Muscle layer of duodenum (tissue), 2 donors: Measurements from ENCODE around the gene STK40.

Experiments
- H3K27ac ChIP-seq: one replicate; pipeline ENCODE4 v1.7.0; 2013; ENCODE audit warnings: mild to moderate bottlenecking, low read length
- H3K27me3 ChIP-seq: one replicate; pipeline ENCODE4 v1.7.0; 2013; ENCODE audit warnings: low read depth, mild to moderate bottlenecking, control low read depth, low read length
- H3K36me3 ChIP-seq, 2 donors: one replicate each; pipeline ENCODE4 v1.7.0; 2013; ENCODE audit warnings: low read length in 2 of 2, control low read depth in 1 of 2, mild to moderate bottlenecking in 1 of 2; ENCODE audit not compliant: insufficient read depth in 2 of 2, control insufficient read depth in 1 of 2
- H3K4me1 ChIP-seq, 2 donors: one replicate each; pipeline ENCODE4 v1.7.0; 2013; ENCODE audit warnings: low read length in 2 of 2, mild to moderate bottlenecking in 2 of 2, control low read depth in 1 of 2, moderate library complexity in 1 of 2; ENCODE audit not compliant: insufficient read depth in 2 of 2, control insufficient read depth in 1 of 2
- H3K4me3 ChIP-seq, 2 donors: one replicate each; pipeline ENCODE4 v1.7.0; 2013; ENCODE audit warnings: low read length in 2 of 2, low read depth in 1 of 2, mild to moderate bottlenecking in 1 of 2
- H3K9me3 ChIP-seq, 2 donors: one replicate each; pipeline ENCODE4 v1.7.0; 2013; ENCODE audit warnings: low read length in 2 of 2, control low read depth in 1 of 2, mild to moderate bottlenecking in 1 of 2; ENCODE audit not compliant: control insufficient read depth in 1 of 2
- donor health status: healthy.

STK40 gene

GRCh38 chr1:36341626-36342320 is 44.0 kb downstream of the STK40 start:
- H3K36me3 ChIP-seq: peaks cover 33 to 51% of the 10 kb centered on the region in 2 donors
- H3K27ac ChIP-seq: no peak overlapping the region

GRCh38 chr1:36339615-36340014 is 46.1 kb downstream of the STK40 start:
- peaks cover 0 to 10% of the 10 kb centered on the region in 2 donors for H3K4me1 ChIP-seq
- H3K27ac ChIP-seq: no peak overlapping the region
- H3K9me3 ChIP-seq: no peaks in the 10 kb centered on the region
- H3K4me3 ChIP-seq: no peak overlapping the region
- H3K36me3 ChIP-seq: peaks cover 16 to 32% of the 10 kb centered on the region in 2 donors
- no peaks in the 10 kb centered on the region for H3K27me3 ChIP-seq

More at GRCh38 chr1:36341626-36342320, 44.0 kb downstream of the STK40 start:
- Histone ChIP-seq H3K4me3 (no peak overlapping the region), H3K9me3 (no peaks in the 10 kb centered on the region), H3K27me3 (no peaks in the 10 kb centered on the region), H3K4me1 (peaks cover 0 to 10% of the 10 kb centered on the region in 2 donors)

- Histone ChIP-seq H3K4me3 (no peak overlapping the region), H3K27ac (no peak overlapping the region), H3K9me3 (no peaks in the 10 kb centered on the region), H3K27me3 (no peaks in the 10 kb centered on the region), H3K4me1 (peaks cover 0 to 10% of the 10 kb centered on the region in 2 donors), H3K36me3 (peaks cover 16 to 31% of the 10 kb centered on the region in 2 donors)
These were observed 46.5 kb downstream of the STK40 start for GRCh38 chr1:36339215-36339614.

GRCh38 chr1:36337830-36338229 is 47.9 kb downstream of the STK40 start:
- H3K27me3 ChIP-seq: no peaks in the 10 kb centered on the region

GRCh38 chr1:36330940-36331339 is 54.8 kb downstream of the STK40 start:
- H3K36me3 ChIP-seq: no peaks in the 10 kb centered on the region
- peaks cover 0 to 11% of the 10 kb centered on the region in 2 donors for H3K4me1 ChIP-seq
- H3K27me3 ChIP-seq: no peaks in the 10 kb centered on the region
- H3K4me3 ChIP-seq: no peak overlapping the region
- H3K27ac ChIP-seq: no peak overlapping the region
- H3K9me3 ChIP-seq: no peaks in the 10 kb centered on the region

More at GRCh38 chr1:36337830-36338229, 47.9 kb downstream of the STK40 start:
- Histone ChIP-seq H3K9me3 (no peaks in the 10 kb centered on the region), H3K4me1 (peaks cover 0 to 6% of the 10 kb centered on the region in 2 donors), H3K4me3 (no peak overlapping the region), H3K27ac (no peak overlapping the region), H3K36me3 (peaks cover 7 to 21% of the 10 kb centered on the region in 2 donors)

GRCh38 chr1:36329817-36330216 is 55.9 kb downstream of the STK40 start:
- no peaks in the 10 kb centered on the region for H3K36me3 ChIP-seq
- H3K4me1 ChIP-seq: peaks cover 0 to 11% of the 10 kb centered on the region in 2 donors
- no peaks in the 10 kb centered on the region for H3K9me3 ChIP-seq
- H3K4me3 ChIP-seq: no peak overlapping the region
- no peaks in the 10 kb centered on the region for H3K27me3 ChIP-seq
- H3K27ac ChIP-seq: no peak overlapping the region

GRCh38 chr1:36328713-36329112 is 57.0 kb downstream of the STK40 start:
- Histone ChIP-seq H3K27me3 (peaks cover 3% of the 10 kb centered on the region), H3K4me1 (peaks cover 0 to 22% of the 10 kb centered on the region in 2 donors), H3K9me3 (no peaks in the 10 kb centered on the region), H3K36me3 (no peaks in the 10 kb centered on the region), H3K4me3 (no peak overlapping the region), H3K27ac (no peak overlapping the region)

GRCh38 chr1:36328088-36328480 is 57.6 kb downstream of the STK40 start:
- Histone ChIP-seq H3K4me1 (peaks cover 0 to 22% of the 10 kb centered on the region in 2 donors), H3K4me3 (no peak overlapping the region), H3K9me3 (no peaks in the 10 kb centered on the region), H3K27me3 (peaks cover 4% of the 10 kb centered on the region), H3K27ac (no peak overlapping the region), H3K36me3 (no peaks in the 10 kb centered on the region)

- no peaks in the 10 kb centered on the region for H3K36me3 ChIP-seq
These were observed 58.2 kb downstream of the STK40 start for GRCh38 chr1:36327421-36328087.

GRCh38 chr1:36326499-36326898 is 59.2 kb downstream of the STK40 start:
- Histone ChIP-seq H3K27ac (no peak overlapping the region), H3K36me3 (no peaks in the 10 kb centered on the region), H3K9me3 (no peaks in the 10 kb centered on the region), H3K4me3 (no peak overlapping the region), H3K4me1 (peaks cover 0 to 33% of the 10 kb centered on the region in 2 donors), H3K27me3 (peaks cover 4% of the 10 kb centered on the region)

More at GRCh38 chr1:36327421-36328087, 58.2 kb downstream of the STK40 start:
- Histone ChIP-seq H3K4me1 (peaks cover 0 to 23% of the 10 kb centered on the region in 2 donors), H3K27ac (no peak overlapping the region), H3K4me3 (no peak overlapping the region), H3K9me3 (no peaks in the 10 kb centered on the region), H3K27me3 (peaks cover 4% of the 10 kb centered on the region)

- Histone ChIP-seq H3K36me3 (no peaks in the 10 kb centered on the region), H3K27ac (no peak overlapping the region), H3K9me3 (no peaks in the 10 kb centered on the region), H3K4me1 (peaks cover 0 to 36% of the 10 kb centered on the region in 2 donors), H3K4me3 (peak overlapping the region in 1 of 2 donors; percentile 61), H3K27me3 (peaks cover 4% of the 10 kb centered on the region)
These were observed 61.4 kb downstream of the STK40 start for GRCh38 chr1:36324353-36324703.
